GM12801 (cell line): ENCODE results near the gene TMEM132E.

Experiments used
- CTCF ChIP-seq: IDR thresholded peaks from one replicate; pipeline ENCODE4 v1.5.1; 2011; ENCODE audit warnings: control low read depth; ENCODE audit not compliant: insufficient read length; ENCODE audit errors: extremely low read depth

The TMEM132E gene

GRCh38 chr17:34570506-34570905, 8.9 kb upstream of the TMEM132E start:
- no peak for TF ChIP-seq CTCF

GRCh38 chr17:34571428-34572130, 7.8 kb upstream of the TMEM132E start:
- TF ChIP-seq CTCF: no peak

- no peak for TF ChIP-seq CTCF
Measured at GRCh38 chr17:34572483-34572882, 6.9 kb upstream of the TMEM132E start.

GRCh38 chr17:34575182-34575581, 4.2 kb upstream of the TMEM132E start:
- TF ChIP-seq CTCF: no peak

GRCh38 chr17:34578016-34578415, 1.4 kb upstream of the TMEM132E start:
- TF ChIP-seq CTCF: no peak

GRCh38 chr17:34578656-34579016, 746 bp upstream of the TMEM132E start:
- TF ChIP-seq CTCF: no peak

GRCh38 chr17:34579979-34580684, 750 bp downstream of the TMEM132E start:
- TF ChIP-seq CTCF: no peak
